Mesendoderm (in vitro differentiated cells): Measurements from ENCODE around the gene CCND1.
A peak's percentile ranks its signal among the peaks of the same experiment; 100 is the strongest.

ENCODE experiments used
- DNase-seq: peaks from one replicate; pipeline ENCODE4 v3.0.0; 2013
- H2AK5ac ChIP-seq: 2 replicates; pipeline ENCODE4 v1.6.1; 2013; ENCODE audit warnings: low read length, inconsistent platforms
- H2BK120ac ChIP-seq: 2 replicates; pipeline ENCODE4 v1.6.1; 2013; ENCODE audit warnings: low read depth, mild to moderate bottlenecking, low read length, moderate library complexity, mixed read lengths
- H2BK15ac ChIP-seq: replicated peaks from 2 replicates; pipeline ENCODE4 v1.6.1; 2013; ENCODE audit warnings: low read depth, mild to moderate bottlenecking, moderate library complexity
- H2BK5ac ChIP-seq: 2 replicates; pipeline ENCODE4 v1.6.1; 2013; ENCODE audit warnings: low read length, inconsistent platforms
- H3K18ac ChIP-seq: 2 replicates; pipeline ENCODE4 v1.6.1; 2013; ENCODE audit warnings: mild to moderate bottlenecking, low read length, mixed read lengths
- H3K23ac ChIP-seq: one replicate; pipeline ENCODE4 v1.6.1; 2013; ENCODE audit warnings: low read length
- H3K27ac ChIP-seq: 2 replicates; pipeline ENCODE4 v1.5.1; 2013; ENCODE audit warnings: low read depth, mild to moderate bottlenecking, inconsistent platforms, low read length, moderate library complexity
- H3K27me3 ChIP-seq: 2 replicates; pipeline ENCODE4 v1.6.1; 2013; ENCODE audit warnings: low read length, control low read depth, mild to moderate bottlenecking, inconsistent platforms; ENCODE audit not compliant: insufficient read depth, poor library complexity
- H3K36me3 ChIP-seq: 2 replicates; pipeline ENCODE4 v1.6.1; 2013; ENCODE audit warnings: low read length, inconsistent platforms; ENCODE audit not compliant: control insufficient read depth, insufficient read depth
- H3K4ac ChIP-seq: one replicate; pipeline ENCODE4 v1.6.1; 2013; ENCODE audit warnings: low read depth, mild to moderate bottlenecking, low read length, moderate library complexity
- H3K4me1 ChIP-seq: 2 replicates; pipeline ENCODE4 v1.6.1; 2013; ENCODE audit warnings: low read depth, low read length, inconsistent platforms; ENCODE audit not compliant: control insufficient read depth
- H3K4me2 ChIP-seq: 2 replicates; pipeline ENCODE4 v1.6.1; 2013; ENCODE audit warnings: low read length
- H3K4me3 ChIP-seq: 2 replicates; pipeline ENCODE4 v1.5.1; 2013; ENCODE audit warnings: mild to moderate bottlenecking, low read length
- H3K56ac ChIP-seq: one replicate; pipeline ENCODE4 v1.6.1; 2013; ENCODE audit warnings: low read length
- H3K79me1 ChIP-seq: 2 replicates; pipeline ENCODE4 v1.6.1; 2013; ENCODE audit warnings: low read length, inconsistent platforms
- H3K79me2 ChIP-seq: 2 replicates; pipeline ENCODE4 v1.6.1; 2013; ENCODE audit warnings: mild to moderate bottlenecking, low read length; ENCODE audit not compliant: control insufficient read depth, insufficient read depth
- H3K9ac ChIP-seq: 2 replicates; pipeline ENCODE4 v1.6.1; 2013; ENCODE audit warnings: low read length, inconsistent platforms
- H4K5ac ChIP-seq: one replicate; pipeline ENCODE4 v1.6.1; 2013; ENCODE audit warnings: low read length
- H4K8ac ChIP-seq: one replicate; pipeline ENCODE4 v1.6.1; 2013; ENCODE audit warnings: low read depth, mild to moderate bottlenecking, control low read depth, low read length, moderate library complexity
- WGBS: extraction: QIAGEN DNeasy Blood & Tissue Kit; methylation state at CpG from one replicate; pipeline ENCODE4 v1.1.7; 2013; ENCODE audit warnings: low lambda C conversion rate, missing lambda C conversion rate; ENCODE audit not compliant: insufficient coverage; ENCODE audit errors: extremely low coverage; 5-methylcytosine and 5-hydroxymethylcytosine counted together

Gene CCND1

DNA sequence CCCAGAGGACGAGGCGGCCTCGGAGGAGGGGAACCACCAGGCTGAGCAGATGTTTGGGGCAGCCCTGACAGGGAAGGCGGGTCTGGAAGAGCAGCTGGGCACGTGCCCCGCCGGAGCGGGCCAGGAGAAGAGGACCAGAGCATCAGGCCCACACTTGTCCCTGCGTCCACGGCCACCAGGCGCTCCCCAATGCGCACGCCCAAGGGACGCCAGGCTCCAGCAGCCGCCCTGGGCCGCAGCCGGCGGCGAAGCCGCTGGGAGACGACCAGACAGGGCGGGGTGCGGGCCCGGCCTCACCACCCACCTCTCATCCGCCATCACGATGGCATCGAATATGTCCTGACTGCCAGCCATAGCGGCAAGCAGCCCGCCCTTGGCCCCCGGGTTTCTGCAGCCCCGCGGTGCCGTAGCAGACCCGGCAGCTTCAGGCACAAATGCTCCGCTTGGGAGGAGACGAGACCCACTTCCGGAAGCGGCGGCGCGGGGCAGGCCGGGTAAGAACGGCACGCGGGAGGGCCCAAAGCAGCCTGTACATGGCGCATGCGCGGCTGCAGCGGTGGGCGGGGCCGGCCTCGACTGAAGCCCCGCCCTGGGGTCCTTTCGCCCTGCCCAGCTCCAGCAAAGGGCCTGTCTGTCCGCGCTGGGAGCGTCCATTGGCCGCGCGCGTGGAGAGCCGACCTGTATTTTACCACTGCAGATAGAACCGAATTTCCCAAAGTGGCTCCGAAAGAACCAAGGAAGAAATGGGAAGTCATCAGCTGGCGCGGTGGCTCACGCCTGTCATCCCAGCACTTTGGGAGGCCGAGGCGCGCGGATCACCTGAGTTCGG is 34.1 kb downstream of the CCND1 start, which contains the start of gene LTO1:
Gene LTO1 (minus strand): TSS at position 468 of the 829 bp plus-strand sequence. CDS start 114 bp downstream, at position 354.
- Histone ChIP-seq H2BK120ac (no peak within 1 kb of the TSS), H4K8ac (no peak within 1 kb of the TSS), H2BK15ac (no peak within 1 kb of the TSS), H3K36me3 (peaks cover 4% of the 10 kb centered on the region), H2AK5ac (peak within 1 kb of the TSS; percentile 47), H3K4ac (no peak within 1 kb of the TSS), H3K4me3 (peak within 1 kb of the TSS; percentile 84), H3K79me2 (peaks cover 10% of the 10 kb centered on the region), H3K4me2 (peak within 1 kb of the TSS; percentile 67), H3K27me3 (no peaks in the 10 kb centered on the region), H3K27ac (peak within 1 kb of the TSS; percentile 26), H2BK5ac (no peak within 1 kb of the TSS), H4K5ac (no peak within 1 kb of the TSS), H3K9ac (peak within 1 kb of the TSS; percentile 92), H3K18ac (peak within 1 kb of the TSS; percentile 30), H3K4me1 (peaks cover 1% of the 10 kb centered on the region), H3K23ac (no peak within 1 kb of the TSS), H3K79me1 (peaks cover 10% of the 10 kb centered on the region), H3K56ac (peak within 1 kb of the TSS; percentile 97)
- no CpG with 5 or more reads among the region's 72 CpGs for WGBS
- DNase-seq: peak; percentile 96

- Histone ChIP-seq H4K5ac (no peak overlapping the region), H2BK5ac (no peak overlapping the region), H3K18ac (no peak overlapping the region), H4K8ac (no peak overlapping the region), H2BK120ac (no peak overlapping the region), H3K4me2 (no peak overlapping the region), H3K4me3 (no peak overlapping the region), H3K27ac (no peak overlapping the region), H3K79me2 (peaks cover 10% of the 10 kb centered on the region), H3K79me1 (peaks cover 8% of the 10 kb centered on the region), H3K4ac (no peak overlapping the region), H2BK15ac (no peak overlapping the region), H3K56ac (no peak overlapping the region), H3K23ac (no peak overlapping the region), H3K9ac (no peak overlapping the region), H2AK5ac (no peak overlapping the region), H3K27me3 (no peaks in the 10 kb centered on the region), H3K4me1 (peaks cover 1% of the 10 kb centered on the region), H3K36me3 (no peaks in the 10 kb centered on the region)
- WGBS: no CpG with 5 or more reads among the region's 2 CpGs
- no peak for DNase-seq
These were observed 36.8 kb downstream of the CCND1 start for GRCh38 chr11:69677749-69678148.

DNA sequence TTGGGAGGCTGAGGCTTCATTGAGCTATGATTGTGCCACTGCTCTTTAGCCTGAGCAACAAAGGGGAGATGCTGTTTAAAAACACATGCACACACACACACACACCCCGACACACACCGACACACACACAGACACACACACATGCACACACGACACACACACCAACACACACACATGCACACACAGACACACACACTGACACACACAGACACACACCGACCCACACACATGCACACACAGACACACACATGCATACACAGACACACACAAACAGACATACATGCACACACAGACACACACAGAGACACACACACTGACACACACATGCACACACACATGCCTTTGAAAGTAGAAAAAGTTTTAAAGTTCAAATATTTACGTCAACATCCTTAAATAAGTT is 39.7 kb downstream of the CCND1 start:
- Histone ChIP-seq H3K56ac (no peak overlapping the region), H3K79me1 (no peaks in the 10 kb centered on the region), H2AK5ac (no peak overlapping the region), H3K18ac (no peak overlapping the region), H3K4me3 (no peak overlapping the region), H2BK15ac (no peak overlapping the region), H3K79me2 (no peaks in the 10 kb centered on the region), H3K27ac (no peak overlapping the region), H3K4ac (no peak overlapping the region), H3K36me3 (no peaks in the 10 kb centered on the region), H3K27me3 (no peaks in the 10 kb centered on the region), H2BK120ac (no peak overlapping the region), H2BK5ac (no peak overlapping the region), H3K4me1 (no peaks in the 10 kb centered on the region), H3K4me2 (no peak overlapping the region), H4K5ac (no peak overlapping the region), H3K23ac (no peak overlapping the region), H4K8ac (no peak overlapping the region), H3K9ac (no peak overlapping the region)
- no peak for DNase-seq
- WGBS: no CpG with 5 or more reads among the region's 5 CpGs

DNA sequence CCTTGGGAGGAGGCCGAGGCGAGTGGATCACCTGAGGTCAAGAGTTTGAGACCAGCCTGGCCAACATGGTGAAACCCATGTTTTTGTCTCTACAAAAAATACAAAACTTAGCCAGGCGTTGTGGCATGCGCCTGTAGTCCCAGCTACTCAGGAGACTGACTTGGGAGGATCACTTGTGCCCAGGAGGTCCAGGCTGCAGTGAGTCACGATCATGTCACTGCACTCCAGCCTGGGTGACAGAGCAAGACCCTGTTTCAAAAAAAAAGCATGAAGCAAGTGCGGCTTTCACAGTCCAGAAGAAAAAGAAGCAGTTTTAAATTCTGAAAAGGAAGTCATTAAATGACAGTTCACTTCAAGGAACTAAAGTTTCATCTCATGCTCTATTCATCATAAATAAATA is 41.3 kb downstream of the CCND1 start:
- Histone ChIP-seq H3K23ac (no peak overlapping the region), H2BK15ac (no peak overlapping the region), H3K4me1 (no peaks in the 10 kb centered on the region), H4K8ac (no peak overlapping the region), H2AK5ac (no peak overlapping the region), H3K27ac (no peak overlapping the region), H2BK5ac (no peak overlapping the region), H3K27me3 (no peaks in the 10 kb centered on the region), H3K4ac (no peak overlapping the region), H3K36me3 (no peaks in the 10 kb centered on the region), H3K79me2 (no peaks in the 10 kb centered on the region), H4K5ac (no peak overlapping the region), H3K56ac (no peak overlapping the region), H2BK120ac (no peak overlapping the region), H3K4me2 (no peak overlapping the region), H3K18ac (no peak overlapping the region), H3K9ac (no peak overlapping the region), H3K79me1 (no peaks in the 10 kb centered on the region), H3K4me3 (no peak overlapping the region)
- no CpG with 5 or more reads among the region's 6 CpGs for WGBS
- DNase-seq: no peak

- no peak overlapping the region for H4K5ac ChIP-seq
- WGBS: no CpG with 5 or more reads among the region's 7 CpGs
- no peak overlapping the region for H3K4me3 ChIP-seq
- no peaks in the 10 kb centered on the region for H3K79me2 ChIP-seq
- no peak for DNase-seq
- H3K9ac ChIP-seq: no peak overlapping the region
- H3K79me1 ChIP-seq: no peaks in the 10 kb centered on the region
- no peaks in the 10 kb centered on the region for H3K27me3 ChIP-seq
- H3K4me2 ChIP-seq: no peak overlapping the region
- H4K8ac ChIP-seq: no peak overlapping the region
- no peaks in the 10 kb centered on the region for H3K4me1 ChIP-seq
- no peak overlapping the region for H3K56ac ChIP-seq
- no peak overlapping the region for H2BK15ac ChIP-seq
- H2BK5ac ChIP-seq: no peak overlapping the region
- H3K23ac ChIP-seq: no peak overlapping the region
- no peak overlapping the region for H3K4ac ChIP-seq
- H3K36me3 ChIP-seq: no peaks in the 10 kb centered on the region
- no peak overlapping the region for H3K18ac ChIP-seq
- no peak overlapping the region for H2AK5ac ChIP-seq
- no peak overlapping the region for H3K27ac ChIP-seq
- no peak overlapping the region for H2BK120ac ChIP-seq
These were observed 41.8 kb downstream of the CCND1 start for GRCh38 chr11:69682681-69683326.
